Esophagus muscularis mucosa (tissue), 4 donors: ENCODE data around the gene BCL2L11. TPM values are rescaled to one million over a fixed set of nuclear protein-coding genes. Genes with fewer than 3 reads are reported as not detected.

Experiments used
- DNase-seq: peaks from one replicate; pipeline ENCODE4 v3.0.0-alpha.2; 2017; ENCODE audit errors: extremely low spot score
- H3K27ac ChIP-seq, 4 donors: fragments of 200-600 bp; sonication (generic); replicated peaks in 1 of 4; 1 replicate in 3 of 4; 2 replicates in 1 of 4; pipeline ENCODE4 v1.5.1; 2016 to 2019; ENCODE audit warnings: mild to moderate bottlenecking in 1 of 4
- H3K27me3 ChIP-seq, 4 donors: fragments of 200-600 bp; sonication (generic); one replicate each; pipeline versions ENCODE4 v1.5.1 to v1.6.0; 2016 to 2019
- H3K36me3 ChIP-seq, 4 donors: fragments of 200-600 bp; sonication (generic); one replicate each; pipeline ENCODE4 v1.5.1; 2016 to 2019
- H3K4me1 ChIP-seq, 4 donors: fragments of 200-600 bp; sonication (generic); one replicate each; pipeline ENCODE4 v1.5.1; 2016 to 2019
- H3K4me3 ChIP-seq, 4 donors: fragments of 200-600 bp; sonication (generic); 1 replicate in 2 of 4; 2 replicates in 2 of 4; pipeline ENCODE4 v1.5.1; 2016 to 2019; ENCODE audit warnings: mild to moderate bottlenecking in 4 of 4, moderate library complexity in 1 of 4
- H3K9me3 ChIP-seq, 4 donors: fragments of 200-600 bp; sonication (generic); 1 replicate in 3 of 4; 2 replicates in 1 of 4; pipeline ENCODE4 v1.5.1; 2016 to 2019
- EP300 ChIP-seq: sonication (generic); formaldehyde crosslinking; IDR thresholded peaks from one replicate; pipeline ENCODE4 v1.6.1; 2017; ENCODE audit warnings: antibody characterized with exemption
- POLR2A ChIP-seq: fragments of 450-650 bp; IDR thresholded peaks from one replicate; pipeline ENCODE4 v1.6.1; 2017; ENCODE audit warnings: antibody characterized with exemption, moderate library complexity, mild to moderate bottlenecking, low read depth
- POLR2AphosphoS5 ChIP-seq, 2 donors: sonication (generic); formaldehyde crosslinking; IDR thresholded peaks; one replicate each; pipeline ENCODE4 v1.6.1; 2017; ENCODE audit warnings: antibody characterized with exemption in 2 of 2
- WGBS: methylation state at CpG from one replicate; pipeline ENCODE4 v1.1.5; 2018; 5-methylcytosine and 5-hydroxymethylcytosine counted together
- intact Hi-C: fragments of 100-400 bp; cut with DNase I; formaldehyde crosslinking; loops from one replicate; pipeline ENCODE4 v1.15.1; 2023
- total RNA-seq, 4 donors: library from RNA; depleted of rRNA; stranded (reverse); fragments of >200 nt; gene quantifications; one replicate each; pipeline versions ENCODE4 v1.1.0 to v1.2.1, GENCODE V29; 2016
- TF ChIP-seq, protein P1 (sequence below), 3 experiments: fragments of 200-600 bp in 2 of 3; fragments of 450-650 bp in 1 of 3; sonication (generic) in 2 of 3; IDR thresholded peaks; one replicate each; pipeline ENCODE4 v1.5.1; 2017 to 2019; ENCODE audit warnings: antibody characterized with exemption in 3 of 3, mild to moderate bottlenecking in 2 of 3, moderate library complexity in 1 of 3

Gene BCL2L11
- total RNA-seq, 4 donors from 2014 or later = 8.9 to 16.6 (median 13.0) TPM

DNA sequence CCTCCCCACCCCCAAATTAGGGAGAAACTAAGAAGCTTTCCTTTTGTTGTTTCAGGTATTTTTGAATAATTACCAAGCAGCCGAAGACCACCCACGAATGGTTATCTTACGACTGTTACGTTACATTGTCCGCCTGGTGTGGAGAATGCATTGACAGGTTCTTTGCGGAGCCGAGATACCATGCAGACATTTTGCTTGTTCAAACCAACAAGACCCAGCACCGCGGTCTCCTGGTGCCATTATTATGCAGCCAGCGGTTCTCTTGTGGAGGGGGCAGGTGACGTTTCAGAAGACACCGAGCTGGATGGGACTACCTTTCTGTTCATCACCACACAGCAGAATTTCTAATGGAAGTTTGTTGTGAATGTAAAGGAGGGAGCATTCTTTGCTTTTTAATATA, 43.4 kb downstream of the BCL2L11 start:
- Histone ChIP-seq H3K4me1 (peaks cover 35 to 64% (median 57%) of the 10 kb centered on the region in 4 donors), H3K4me3 (no peak overlapping the region), H3K36me3 (peaks cover 0 to 17% (median 10%) of the 10 kb centered on the region in 4 donors), H3K27ac (no peak overlapping the region), H3K9me3 (no peaks in the 10 kb centered on the region), H3K27me3 (no peaks in the 10 kb centered on the region)
- TF ChIP-seq POLR2AphosphoS5 (IDR thresholded peaks at IDR 0.05) (no peak), EP300 (no peak), POLR2A (no peak)
- TF ChIP-seq, protein P1, sequence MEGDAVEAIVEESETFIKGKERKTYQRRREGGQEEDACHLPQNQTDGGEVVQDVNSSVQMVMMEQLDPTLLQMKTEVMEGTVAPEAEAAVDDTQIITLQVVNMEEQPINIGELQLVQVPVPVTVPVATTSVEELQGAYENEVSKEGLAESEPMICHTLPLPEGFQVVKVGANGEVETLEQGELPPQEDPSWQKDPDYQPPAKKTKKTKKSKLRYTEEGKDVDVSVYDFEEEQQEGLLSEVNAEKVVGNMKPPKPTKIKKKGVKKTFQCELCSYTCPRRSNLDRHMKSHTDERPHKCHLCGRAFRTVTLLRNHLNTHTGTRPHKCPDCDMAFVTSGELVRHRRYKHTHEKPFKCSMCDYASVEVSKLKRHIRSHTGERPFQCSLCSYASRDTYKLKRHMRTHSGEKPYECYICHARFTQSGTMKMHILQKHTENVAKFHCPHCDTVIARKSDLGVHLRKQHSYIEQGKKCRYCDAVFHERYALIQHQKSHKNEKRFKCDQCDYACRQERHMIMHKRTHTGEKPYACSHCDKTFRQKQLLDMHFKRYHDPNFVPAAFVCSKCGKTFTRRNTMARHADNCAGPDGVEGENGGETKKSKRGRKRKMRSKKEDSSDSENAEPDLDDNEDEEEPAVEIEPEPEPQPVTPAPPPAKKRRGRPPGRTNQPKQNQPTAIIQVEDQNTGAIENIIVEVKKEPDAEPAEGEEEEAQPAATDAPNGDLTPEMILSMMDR (IDR thresholded peaks at IDR 0.05) = no peak
- intact Hi-C loops = no loop called here
- 94% methylated on average over 12 of the region's 12 CpGs for WGBS
- no peak for DNase-seq

DNA sequence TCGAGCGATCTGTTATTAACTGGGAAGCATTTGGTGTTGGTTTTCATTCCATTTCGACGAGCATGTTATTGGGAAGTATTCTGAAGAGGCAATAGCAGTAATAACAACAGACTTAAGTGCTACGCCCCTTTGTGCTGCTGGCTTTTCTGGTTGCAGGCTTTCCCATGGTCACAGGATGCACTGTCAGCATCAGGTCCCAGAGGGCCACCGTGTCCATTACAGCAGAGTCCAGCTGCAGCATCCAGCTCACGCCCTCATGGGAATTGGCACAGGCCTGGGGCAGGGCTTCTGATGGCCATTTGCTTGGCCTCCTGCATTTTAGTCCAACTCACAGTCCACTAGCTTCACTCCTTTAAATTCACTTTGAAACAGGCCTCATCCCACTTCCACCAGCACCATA, 44.4 kb downstream of the BCL2L11 start:
- intact Hi-C loops = no loop called here
- Histone ChIP-seq H3K36me3 (peaks cover 0 to 17% (median 10%) of the 10 kb centered on the region in 4 donors), H3K4me1 (peaks cover 28 to 63% (median 49%) of the 10 kb centered on the region in 4 donors), H3K4me3 (no peak overlapping the region), H3K27ac (no peak overlapping the region), H3K9me3 (no peaks in the 10 kb centered on the region), H3K27me3 (no peaks in the 10 kb centered on the region)
- 66% methylated on average over 7 of the region's 7 CpGs for WGBS
- TF ChIP-seq POLR2A = no peak
- no peak for TF ChIP-seq EP300
- no peak for TF ChIP-seq POLR2AphosphoS5 (IDR thresholded peaks at IDR 0.05)
- no peak for DNase-seq

DNA sequence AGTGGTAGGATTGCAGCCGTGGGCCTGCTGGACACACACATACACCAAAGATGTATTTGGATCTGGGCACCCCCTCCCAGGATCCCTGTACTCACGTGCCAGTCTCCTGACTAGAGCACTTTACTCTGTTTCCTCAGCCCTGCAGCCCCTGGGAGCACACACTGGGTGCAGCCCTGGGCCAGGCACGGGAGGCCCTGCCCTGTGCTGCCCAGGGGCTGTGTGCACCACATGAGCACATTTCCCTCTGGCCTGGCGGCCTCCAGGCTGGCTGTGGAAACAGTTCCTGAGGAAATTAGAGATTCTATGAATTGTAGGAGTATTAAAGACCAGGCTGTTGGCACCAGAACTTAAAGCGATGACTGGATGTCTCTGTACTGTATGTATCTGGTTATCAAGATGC, 45.4 kb downstream of the BCL2L11 start:
- intact Hi-C loops = no loop called here
- 98% methylated on average over 4 of the region's 5 CpGs for WGBS
- peaks cover 27 to 53% (median 41%) of the 10 kb centered on the region in 4 donors for H3K4me1 ChIP-seq

DNA sequence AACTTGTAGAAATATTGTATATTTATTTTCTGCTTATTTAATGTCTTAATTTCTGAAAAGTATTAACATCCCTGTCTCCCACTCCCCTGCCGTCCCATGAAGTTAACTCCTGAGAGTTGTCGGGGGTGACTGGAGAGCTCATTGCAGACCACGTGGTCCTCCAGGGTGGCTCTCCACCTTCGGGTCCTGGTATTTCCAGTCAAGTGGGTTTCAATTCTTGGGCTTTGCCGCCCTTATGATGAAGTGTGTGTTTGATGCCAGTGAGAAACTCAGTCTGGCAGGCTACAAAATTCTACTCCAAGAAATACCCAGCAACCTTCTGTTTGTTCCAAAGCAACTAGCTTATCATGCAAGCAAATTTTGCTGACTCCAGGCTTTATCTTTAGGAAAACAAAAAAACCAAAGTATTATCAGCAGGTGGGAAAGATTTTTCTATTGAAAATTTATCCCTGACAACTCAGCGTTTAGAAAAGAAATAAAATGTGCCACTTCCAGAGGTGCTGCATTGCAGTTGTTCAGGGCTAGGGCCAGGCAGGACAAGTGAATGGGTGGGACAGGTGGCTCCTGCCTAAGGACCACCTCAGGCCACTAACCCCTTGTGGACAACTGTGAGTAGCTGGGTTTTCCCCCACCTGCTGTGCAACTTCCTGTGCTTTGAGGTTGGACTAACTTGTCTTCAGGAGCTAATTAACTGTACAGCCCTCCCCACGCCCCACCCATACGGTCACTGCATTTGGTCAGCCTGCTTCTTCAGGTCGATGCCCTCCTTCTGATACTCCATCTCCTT, 46.6 kb downstream of the BCL2L11 start:
- H3K4me1 ChIP-seq = peaks cover 17 to 41% (median 30%) of the 10 kb centered on the region in 4 donors
- no peak overlapping the region for H3K4me3 ChIP-seq
- H3K27ac ChIP-seq = no peak overlapping the region
- 91% methylated on average over 9 of the region's 9 CpGs for WGBS
- H3K36me3 ChIP-seq = peaks cover 0 to 17% (median 10%) of the 10 kb centered on the region in 4 donors
- H3K9me3 ChIP-seq = no peaks in the 10 kb centered on the region
- no peak for DNase-seq
- intact Hi-C loops = no loop called here
- TF ChIP-seq POLR2AphosphoS5 (IDR thresholded peaks at IDR 0.05) (no peak), EP300 (no peak)
- H3K27me3 ChIP-seq = no peaks in the 10 kb centered on the region

More for the DNA sequence above, 45.4 kb downstream of the BCL2L11 start:
- Histone ChIP-seq H3K27me3 (no peaks in the 10 kb centered on the region), H3K4me3 (no peak overlapping the region), H3K36me3 (peaks cover 0 to 17% (median 10%) of the 10 kb centered on the region in 4 donors), H3K9me3 (no peaks in the 10 kb centered on the region), H3K27ac (no peak overlapping the region)
- DNase-seq = no peak
- TF ChIP-seq POLR2A (no peak), POLR2AphosphoS5 (IDR thresholded peaks at IDR 0.05) (no peak), EP300 (no peak)
- TF ChIP-seq, protein P1 (IDR thresholded peaks at IDR 0.05) = no peak

DNA sequence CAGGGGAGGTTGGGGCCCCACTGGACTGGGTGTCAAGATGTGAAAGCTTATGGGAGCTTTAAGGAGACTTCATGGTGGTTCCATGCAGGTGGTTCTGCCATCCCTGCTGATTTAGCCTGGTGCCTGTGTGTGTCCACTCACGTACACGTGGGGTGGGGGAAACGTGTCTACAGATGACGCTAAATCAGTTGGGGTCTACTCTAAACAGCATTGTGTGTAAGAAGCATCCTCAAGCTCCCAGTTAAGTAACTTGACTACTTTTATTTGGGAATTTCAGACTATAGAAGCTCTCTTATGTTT, 47.1 kb downstream of the BCL2L11 start:
- 92% methylated on average over 4 of the region's 4 CpGs for whole genome bisulfite sequencing
- no peak for DNase-seq
- Histone ChIP-seq H3K36me3 (peaks cover 0 to 17% (median 10%) of the 10 kb centered on the region in 4 donors), H3K4me1 (peaks cover 12 to 38% (median 26%) of the 10 kb centered on the region in 4 donors), H3K9me3 (no peaks in the 10 kb centered on the region), H3K27ac (no peak overlapping the region), H3K27me3 (no peaks in the 10 kb centered on the region), H3K4me3 (no peak overlapping the region)
- no peak for TF ChIP-seq POLR2AphosphoS5 (IDR thresholded peaks at IDR 0.05)
- TF ChIP-seq EP300 = no peak
- TF ChIP-seq, protein P1 (IDR thresholded peaks at IDR 0.05) = no peak
- TF ChIP-seq POLR2A = no peak
- intact Hi-C loops = no loop called here
